Activated CD8-positive, alpha-beta memory T cell treated with anti-CD3 and anti-CD28 coated beads, Interleukin-2, amount 50 U/mL, for 4 hours (primary cell): ENCODE measurements around the gene ATAD3B.
A peak's percentile ranks its signal among the peaks of the same experiment; 100 is the strongest.
"Not testable (repeated sequence)": the region's sequence is repeated elsewhere in the genome, so short reads cannot be mapped to it uniquely, and the experiment has no call there.

Experiments
- DNase-seq: peaks from one replicate; pipeline ENCODE4 v3.0.0-alpha.2; 2020

The ATAD3B gene, protein sequence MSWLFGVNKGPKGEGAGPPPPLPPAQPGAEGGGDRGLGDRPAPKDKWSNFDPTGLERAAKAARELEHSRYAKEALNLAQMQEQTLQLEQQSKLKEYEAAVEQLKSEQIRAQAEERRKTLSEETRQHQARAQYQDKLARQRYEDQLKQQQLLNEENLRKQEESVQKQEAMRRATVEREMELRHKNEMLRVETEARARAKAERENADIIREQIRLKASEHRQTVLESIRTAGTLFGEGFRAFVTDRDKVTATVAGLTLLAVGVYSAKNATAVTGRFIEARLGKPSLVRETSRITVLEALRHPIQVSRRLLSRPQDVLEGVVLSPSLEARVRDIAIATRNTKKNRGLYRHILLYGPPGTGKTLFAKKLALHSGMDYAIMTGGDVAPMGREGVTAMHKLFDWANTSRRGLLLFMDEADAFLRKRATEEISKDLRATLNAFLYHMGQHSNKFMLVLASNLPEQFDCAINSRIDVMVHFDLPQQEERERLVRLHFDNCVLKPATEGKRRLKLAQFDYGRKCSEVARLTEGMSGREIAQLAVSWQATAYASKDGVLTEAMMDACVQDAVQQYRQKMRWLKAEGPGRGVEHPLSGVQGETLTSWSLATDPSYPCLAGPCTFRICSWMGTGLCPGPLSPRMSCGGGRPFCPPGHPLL

GRCh38 chr1:1471389-1472052, at the start of gene ATAD3B:
Gene ATAD3B (plus strand): TSS chr1:1471765. CDS start chr1:1471885, 120 bp downstream.
- DNase-seq, result peak; percentile 96

DNA sequence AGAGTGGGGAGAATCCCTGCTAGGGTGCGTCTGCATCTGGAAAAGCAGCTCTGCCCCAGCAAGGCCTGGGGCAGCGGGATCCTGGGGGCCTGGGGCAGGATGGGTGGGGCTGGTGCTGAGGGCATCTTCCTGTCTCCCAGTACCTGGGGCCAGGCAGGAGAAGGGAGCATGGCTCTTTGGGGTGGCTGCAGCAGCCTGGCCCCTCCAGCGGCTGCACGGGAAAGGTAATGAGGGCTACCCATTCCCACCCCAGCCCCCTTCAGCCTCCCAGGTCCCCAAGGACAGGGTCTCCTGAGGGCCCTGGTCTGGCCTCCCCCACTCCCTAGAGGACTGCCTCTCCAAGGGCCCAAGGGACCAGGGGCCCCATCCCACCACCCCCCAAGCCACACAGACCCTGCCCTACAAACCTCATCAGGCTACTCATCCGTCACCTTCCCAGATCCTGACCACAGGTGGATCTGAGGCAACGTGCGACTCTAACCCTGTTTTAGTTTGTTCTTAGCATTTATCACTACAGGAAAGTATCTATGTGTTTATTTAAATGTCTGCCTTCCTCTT, 49.6 kb upstream of the ATAD3B start:
- no peak for DNase-seq

- no peak for DNase-seq
Observed at GRCh38 chr1:1422465-1423244, 48.9 kb upstream of the ATAD3B start.

DNA sequence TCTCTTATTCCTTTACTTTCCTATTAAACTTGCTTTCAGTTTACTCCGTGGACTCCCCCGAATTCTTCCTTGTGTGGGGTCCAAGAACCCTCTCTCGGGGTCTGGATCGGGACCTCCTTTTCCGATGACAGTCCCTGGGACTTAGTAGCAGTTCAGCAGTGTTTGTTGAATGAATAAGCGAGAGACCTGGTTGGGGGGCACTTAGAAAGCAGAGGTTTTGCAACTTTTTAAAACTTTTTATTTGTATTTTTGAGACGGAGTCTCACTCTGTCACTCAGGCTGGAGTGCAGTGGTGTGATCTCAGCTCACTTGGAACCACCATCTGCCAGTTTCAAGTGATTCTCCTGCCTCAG, 48.3 kb upstream of the ATAD3B start:
- no peak for DNase-seq

DNA sequence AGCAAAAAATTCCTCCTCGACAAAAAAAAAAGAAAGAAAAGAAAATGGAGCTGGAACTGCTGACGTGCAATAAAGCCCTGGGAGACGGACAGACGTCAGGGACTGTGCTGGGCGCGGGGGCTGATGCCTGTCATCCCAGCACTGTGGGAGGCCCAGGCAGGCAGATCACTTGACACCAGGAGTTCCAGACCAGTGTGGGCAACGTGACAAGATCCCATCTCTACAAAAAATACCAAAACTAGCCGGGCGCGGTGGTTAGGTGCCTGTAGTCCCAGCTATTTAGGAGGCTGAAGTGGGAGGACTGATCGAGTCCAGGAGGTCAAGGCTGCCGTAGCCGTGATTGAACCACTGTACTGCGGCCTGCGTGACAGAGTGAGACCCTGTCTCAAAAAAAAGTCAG, 46.9 kb upstream of the ATAD3B start:
- DNase-seq, result no peak

- no peak for DNase-seq
Observed at GRCh38 chr1:1425426-1425752, 46.2 kb upstream of the ATAD3B start.

GRCh38 chr1:1425753-1426495, 45.6 kb upstream of the ATAD3B start:
- DNase-seq, result no peak

- DNase-seq, result no peak
Observed at GRCh38 chr1:1426496-1427105, 45.0 kb upstream of the ATAD3B start.

- no peak for DNase-seq
Observed at GRCh38 chr1:1427106-1427819, 44.3 kb upstream of the ATAD3B start.

DNA sequence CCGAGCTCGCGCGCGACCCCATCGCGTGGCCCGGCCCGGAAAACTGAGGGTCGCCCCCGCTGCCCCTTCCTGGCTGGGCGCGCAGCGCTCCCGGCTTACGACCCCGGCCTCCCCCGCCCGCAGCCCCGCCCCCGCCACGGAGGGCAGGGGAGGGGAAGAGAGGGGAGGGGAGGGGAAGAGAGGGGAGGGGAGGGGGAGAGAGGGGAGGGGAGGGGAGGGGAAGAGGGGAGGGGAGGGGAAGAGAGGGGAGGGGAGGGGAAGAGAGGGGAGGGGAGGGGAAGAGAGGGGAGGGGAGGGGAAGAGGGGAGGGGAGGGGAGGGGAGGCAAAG, 43.8 kb upstream of the ATAD3B start:
- DNase-seq, result no peak

GRCh38 chr1:1428174-1428573, 43.4 kb upstream of the ATAD3B start:
- no peak for DNase-seq

DNA sequence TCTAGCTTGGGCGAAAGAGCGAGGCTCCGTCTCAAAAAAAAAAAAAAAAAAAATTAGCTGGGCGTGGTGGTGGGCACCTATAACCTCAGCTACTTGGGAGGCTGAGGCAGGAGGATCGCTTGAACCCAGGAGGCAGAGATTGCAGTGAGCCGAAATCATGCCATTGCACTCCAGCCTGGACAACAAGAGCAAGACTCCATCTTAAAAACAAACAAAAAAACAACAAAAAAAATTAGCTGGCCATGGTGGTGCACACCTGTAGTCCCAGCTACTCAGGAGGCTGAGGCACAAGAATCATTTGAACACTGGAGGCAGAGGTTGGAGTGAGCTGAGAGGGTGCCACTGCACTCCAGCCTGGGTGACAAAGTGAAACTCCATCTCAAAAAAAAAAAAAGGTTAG, 42.6 kb upstream of the ATAD3B start:
- DNase-seq, result not testable (repeated sequence)

DNA sequence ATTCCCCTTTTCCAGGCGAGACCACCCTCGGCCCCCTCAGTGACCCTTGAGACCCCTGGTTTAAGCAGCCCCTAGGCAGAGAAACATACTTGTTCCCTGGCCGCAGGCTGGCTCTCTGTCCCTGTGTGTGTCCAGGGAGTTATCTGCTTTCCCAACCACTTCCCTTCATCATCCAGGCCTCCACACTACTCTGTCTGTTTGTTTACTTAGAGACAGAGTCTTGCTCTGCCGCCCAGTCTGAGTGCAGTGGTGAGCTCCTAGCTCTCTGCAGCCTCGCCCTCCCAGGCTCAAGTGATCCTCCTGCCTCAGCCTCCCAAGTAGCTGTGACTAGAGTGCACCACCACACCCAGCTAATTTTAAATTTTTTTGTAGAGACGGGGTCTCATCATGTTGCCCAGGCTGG, 41.9 kb upstream of the ATAD3B start:
- no peak for DNase-seq

DNA sequence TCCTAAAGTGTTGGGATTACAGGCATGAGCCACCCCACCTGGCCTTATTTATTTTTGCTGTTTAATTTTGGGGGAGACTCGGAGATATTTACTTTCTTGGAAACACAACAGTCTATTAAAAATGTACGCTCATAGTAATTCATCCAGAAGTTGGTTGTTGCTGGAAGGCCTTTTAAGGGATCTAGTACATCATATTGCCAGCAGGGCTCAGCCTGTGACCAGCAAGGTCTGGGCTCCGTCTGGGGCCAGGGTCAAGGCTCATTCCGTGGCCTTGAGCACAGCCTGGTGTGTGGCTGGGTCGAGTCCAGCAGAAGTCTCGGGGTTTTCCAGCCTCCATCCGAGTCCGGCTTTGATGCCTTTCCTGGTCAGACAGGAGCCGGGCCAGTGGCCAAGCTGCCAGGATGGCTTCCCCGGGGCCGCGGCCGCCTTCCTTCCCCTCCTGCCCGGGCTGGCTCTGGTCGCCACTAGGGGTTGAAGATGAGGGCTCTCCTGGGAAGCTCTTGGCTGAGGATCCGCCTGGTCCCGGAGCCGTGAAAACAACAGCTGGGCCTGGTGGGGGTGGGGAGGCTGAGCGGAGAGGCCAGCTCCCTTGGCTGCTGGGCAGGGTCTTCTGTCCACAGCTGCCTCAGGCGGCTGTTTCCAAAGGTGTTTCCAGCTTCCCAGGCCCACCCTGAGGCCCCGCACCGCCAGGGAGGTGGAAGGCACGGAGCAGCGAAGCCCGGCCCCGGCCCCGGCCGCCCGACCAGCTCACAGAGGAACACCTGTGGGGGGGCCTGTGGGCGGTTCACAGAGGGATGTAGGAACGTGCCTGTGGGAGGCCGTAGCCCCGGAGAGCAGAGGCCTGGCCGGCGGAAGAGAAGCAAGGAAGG, 41.2 kb upstream of the ATAD3B start:
- DNase-seq, result no peak

GRCh38 chr1:1430992-1431844, 40.3 kb upstream of the ATAD3B start:
- no peak for DNase-seq

GRCh38 chr1:1431845-1432273, 39.7 kb upstream of the ATAD3B start:
- DNase-seq, result no peak

DNA sequence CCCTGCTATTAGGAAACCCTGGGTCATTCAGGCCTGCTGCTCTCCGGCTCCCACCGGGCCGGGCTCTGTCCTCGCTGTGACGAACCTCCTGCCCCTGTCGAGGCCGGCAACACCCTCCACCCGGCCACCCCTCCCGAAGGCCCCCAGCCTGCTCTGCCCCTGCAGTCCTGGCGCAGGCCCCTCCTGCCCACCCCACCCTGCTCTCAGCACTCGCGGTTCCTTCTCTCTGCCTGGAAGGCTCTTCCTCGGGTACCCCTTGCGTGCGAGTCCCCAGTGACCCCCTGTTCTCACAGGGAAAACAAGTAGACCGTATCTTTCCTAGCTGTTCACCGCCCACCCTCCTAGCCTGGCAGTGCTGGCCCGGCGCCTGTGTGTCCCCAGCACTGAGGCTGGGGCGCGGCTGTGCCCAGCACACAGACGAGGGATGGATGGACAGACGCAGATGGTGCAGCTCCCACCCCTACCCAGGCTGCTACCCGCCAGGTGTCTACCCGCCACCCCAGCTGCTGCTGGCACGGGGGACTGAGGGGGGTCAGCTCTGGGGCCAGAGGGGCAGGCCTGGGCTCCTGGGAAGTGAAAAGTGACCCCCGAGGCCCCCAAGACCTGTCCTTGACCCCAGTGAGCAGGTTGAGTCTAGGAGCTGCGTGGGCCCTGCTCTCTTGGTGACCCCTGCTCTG, 39.2 kb upstream of the ATAD3B start:
- no peak for DNase-seq

GRCh38 chr1:1432951-1433803, 38.4 kb upstream of the ATAD3B start:
- no peak for DNase-seq
